Liver (tissue), 9 donors: ENCODE data around the gene INPP5A. TPM values are rescaled to one million over a fixed set of nuclear protein-coding genes. Genes with fewer than 3 reads are reported as not detected.

ENCODE experiments used
- DNase-seq: peaks from one replicate; pipeline ENCODE4 v3.0.0-alpha.2; 2017; ENCODE audit warnings: low spot score
- H3K27ac ChIP-seq, 2 donors: one replicate each; pipeline ENCODE4 v1.7.0; 2013; ENCODE audit warnings: inconsistent platforms in 2 of 2, low read length in 2 of 2, control low read depth in 1 of 2, low read depth in 1 of 2, mild to moderate bottlenecking in 1 of 2
- H3K27me3 ChIP-seq, 4 donors: one replicate each; pipeline versions ENCODE4 v1.6.1 to v1.7.0; 2013; ENCODE audit warnings: low read length in 3 of 4, inconsistent platforms in 1 of 4, mild to moderate bottlenecking in 1 of 4, moderate library complexity in 1 of 4; ENCODE audit not compliant: control insufficient read depth in 4 of 4, insufficient read depth in 4 of 4
- H3K36me3 ChIP-seq, 4 donors: one replicate each; pipeline versions ENCODE4 v1.6.1 to v1.7.0; 2013; ENCODE audit warnings: low read length in 3 of 4, mild to moderate bottlenecking in 3 of 4, low read depth in 1 of 4, moderate library complexity in 1 of 4; ENCODE audit not compliant: control insufficient read depth in 4 of 4, insufficient read depth in 3 of 4
- H3K4me1 ChIP-seq, 4 donors: one replicate each; pipeline versions ENCODE4 v1.6.1 to v1.7.0; 2013; ENCODE audit warnings: low read length in 3 of 4, mild to moderate bottlenecking in 3 of 4, moderate library complexity in 1 of 4; ENCODE audit not compliant: control insufficient read depth in 4 of 4, insufficient read depth in 4 of 4
- H3K4me3 ChIP-seq, 3 donors: one replicate each; pipeline versions ENCODE4 v1.6.1 to v1.7.0; 2013; ENCODE audit warnings: low read length in 3 of 3, control low read depth in 1 of 3, low read depth in 1 of 3, mild to moderate bottlenecking in 1 of 3
- H3K9ac ChIP-seq, 2 donors: one replicate each; pipeline ENCODE4 v1.7.0; 2013; ENCODE audit warnings: low read length in 2 of 2, mild to moderate bottlenecking in 2 of 2, moderate library complexity in 2 of 2, control low read depth in 1 of 2, low read depth in 1 of 2
- H3K9me3 ChIP-seq, 4 donors: one replicate each; pipeline versions ENCODE4 v1.6.1 to v1.7.0; 2013; ENCODE audit warnings: low read length in 3 of 4; ENCODE audit not compliant: control insufficient read depth in 4 of 4
- CTCF ChIP-seq: fragments of 150-350 bp; IDR thresholded peaks from 2 replicates; pipeline ENCODE4 v1.5.1; 2017; ENCODE audit warnings: improper control_type of control experiment, low read depth, low read length; ENCODE audit not compliant: missing input control
- EGR1 ChIP-seq, 2 donors: IDR thresholded peaks; 2 replicates each; pipeline ENCODE4 v1.6.1; 2016 to 2018; ENCODE audit warnings: antibody characterized with exemption in 2 of 2, low read depth in 2 of 2
- FOXA1 ChIP-seq: IDR thresholded peaks from 2 replicates; pipeline ENCODE4 v1.6.1; 2016; ENCODE audit warnings: antibody characterized with exemption
- FOXA2 ChIP-seq: IDR thresholded peaks from 2 replicates; pipeline ENCODE4 v1.6.1; 2016; ENCODE audit warnings: antibody characterized with exemption
- GABPA ChIP-seq, 2 donors: IDR thresholded peaks in 1 of 2; conservative IDR thresholded peaks in 1 of 2; 2 replicates each; pipeline ENCODE4 v1.6.1; 2016; ENCODE audit warnings: antibody characterized with exemption in 2 of 2, mild to moderate bottlenecking in 1 of 2, moderate library complexity in 1 of 2
- HNF4A ChIP-seq, 2 donors: conservative IDR thresholded peaks; 2 replicates each; pipeline ENCODE4 v1.6.1; 2016; ENCODE audit warnings: antibody characterized with exemption in 2 of 2, mild to moderate bottlenecking in 2 of 2
- HNF4G ChIP-seq: IDR thresholded peaks from 2 replicates; pipeline ENCODE4 v1.6.1; 2016; ENCODE audit warnings: antibody characterized with exemption
- JUND ChIP-seq, 2 donors: IDR thresholded peaks; 2 replicates each; pipeline ENCODE4 v1.6.1; 2016; ENCODE audit warnings: antibody characterized with exemption in 2 of 2
- NR2F2 ChIP-seq: IDR thresholded peaks from 2 replicates; pipeline ENCODE4 v1.6.1; 2016; ENCODE audit warnings: antibody characterized with exemption
- RAD21 ChIP-seq, 2 donors: IDR thresholded peaks; 2 replicates each; pipeline ENCODE4 v1.6.1; 2016; ENCODE audit warnings: antibody characterized with exemption in 2 of 2, mild to moderate bottlenecking in 2 of 2
- RXRA ChIP-seq, 2 donors: IDR thresholded peaks; 2 replicates each; pipeline ENCODE4 v1.6.1; 2017 to 2018; ENCODE audit warnings: antibody characterized with exemption in 2 of 2, mild to moderate bottlenecking in 1 of 2
- SP1 ChIP-seq: IDR thresholded peaks from 2 replicates; pipeline ENCODE4 v1.6.1; 2018; ENCODE audit warnings: antibody characterized with exemption, mild to moderate bottlenecking
- TAF1 ChIP-seq: conservative IDR thresholded peaks from 2 replicates; pipeline ENCODE4 v1.6.1; 2016; ENCODE audit warnings: antibody characterized with exemption, mild to moderate bottlenecking
- YY1 ChIP-seq: IDR thresholded peaks from 2 replicates; pipeline ENCODE4 v1.6.1; 2016; ENCODE audit warnings: antibody characterized with exemption, mild to moderate bottlenecking
- WGBS: extraction: QIAGEN DNeasy Blood & Tissue Kit; methylation state at CpG from one replicate; pipeline ENCODE4 v1.1.7; 2013; 5-methylcytosine and 5-hydroxymethylcytosine counted together
- polyA plus RNA-seq, 2 donors: library from polyadenylated mRNA; stranded (reverse) in 1 of 2; unstranded in 1 of 2; fragments of 200-250 nt in 1 of 2; fragments of >200 nt in 1 of 2; fragmentation: Nextera tagmentation in 1 of 2; extraction: Ambion mirVana in 1 of 2; gene quantifications; one replicate each; pipeline versions ENCODE4 v1.2.1 to v1.2.3, GENCODE V29; 2013 to 2015
- total RNA-seq, 2 donors: library from RNA; depleted of rRNA; stranded (reverse); fragments of >200 nt; gene quantifications; one replicate each; pipeline ENCODE4 v1.2.3, GENCODE V29; 2014
- TF ChIP-seq, protein P1 (sequence below): IDR thresholded peaks from 2 replicates; pipeline ENCODE4 v1.6.1; 2016; ENCODE audit warnings: antibody characterized with exemption, mild to moderate bottlenecking
- TF ChIP-seq, protein P2 (sequence below): IDR thresholded peaks from 2 replicates; pipeline ENCODE4 v1.6.1; 2016; ENCODE audit warnings: antibody characterized with exemption
- TF ChIP-seq, protein P3 (sequence below): IDR thresholded peaks from 2 replicates; pipeline ENCODE4 v1.6.1; 2016; ENCODE audit warnings: antibody characterized with exemption
- TF ChIP-seq, protein P4 (sequence below): IDR thresholded peaks from 2 replicates; pipeline ENCODE4 v1.6.1; 2016; ENCODE audit warnings: antibody characterized with exemption
- donor health status: healthy.
- donor health status: healthy.
- donor health status: healthy.
- donor health status: healthy.
- donor health status: healthy.

The INPP5A gene
- total and polyA plus RNA-seq, 4 donors, result 4.3 to 26.5 (median 10.9) TPM

GRCh38 chr10:132809232-132810140 lies 271.9 kb downstream of the INPP5A start:
- H3K27me3 ChIP-seq, result peaks cover 0 to 4% (median 0%) of the 10 kb centered on the region in 4 donors
- H3K4me1 ChIP-seq, result no peaks in the 10 kb centered on the region
- 81% methylated on average over 38 of the region's 38 CpGs for WGBS
- no peak overlapping the region for H3K9ac ChIP-seq
- H3K9me3 ChIP-seq, result no peaks in the 10 kb centered on the region
- TF ChIP-seq YY1 (no peak), HNF4G (no peak), HNF4A (conservative IDR thresholded peaks at IDR 0.05) (no peak), TAF1 (no peak), EGR1 (IDR thresholded peaks at IDR 0.05; ENCODE audit: low read depth in 2 of 2) (no peak), JUND (IDR thresholded peaks at IDR 0.05) (no peak), GABPA (IDR thresholded peaks at IDR 0.05 in 1 of 2, conservative IDR thresholded peaks at IDR 0.05 in 1 of 2) (no peak), FOXA1 (no peak), SP1 (no peak), RXRA (IDR thresholded peaks at IDR 0.05) (no peak), CTCF (no peak), RAD21 (IDR thresholded peaks at IDR 0.05) (no peak), FOXA2 (no peak), NR2F2 (no peak)
- TF ChIP-seq, protein P1, sequence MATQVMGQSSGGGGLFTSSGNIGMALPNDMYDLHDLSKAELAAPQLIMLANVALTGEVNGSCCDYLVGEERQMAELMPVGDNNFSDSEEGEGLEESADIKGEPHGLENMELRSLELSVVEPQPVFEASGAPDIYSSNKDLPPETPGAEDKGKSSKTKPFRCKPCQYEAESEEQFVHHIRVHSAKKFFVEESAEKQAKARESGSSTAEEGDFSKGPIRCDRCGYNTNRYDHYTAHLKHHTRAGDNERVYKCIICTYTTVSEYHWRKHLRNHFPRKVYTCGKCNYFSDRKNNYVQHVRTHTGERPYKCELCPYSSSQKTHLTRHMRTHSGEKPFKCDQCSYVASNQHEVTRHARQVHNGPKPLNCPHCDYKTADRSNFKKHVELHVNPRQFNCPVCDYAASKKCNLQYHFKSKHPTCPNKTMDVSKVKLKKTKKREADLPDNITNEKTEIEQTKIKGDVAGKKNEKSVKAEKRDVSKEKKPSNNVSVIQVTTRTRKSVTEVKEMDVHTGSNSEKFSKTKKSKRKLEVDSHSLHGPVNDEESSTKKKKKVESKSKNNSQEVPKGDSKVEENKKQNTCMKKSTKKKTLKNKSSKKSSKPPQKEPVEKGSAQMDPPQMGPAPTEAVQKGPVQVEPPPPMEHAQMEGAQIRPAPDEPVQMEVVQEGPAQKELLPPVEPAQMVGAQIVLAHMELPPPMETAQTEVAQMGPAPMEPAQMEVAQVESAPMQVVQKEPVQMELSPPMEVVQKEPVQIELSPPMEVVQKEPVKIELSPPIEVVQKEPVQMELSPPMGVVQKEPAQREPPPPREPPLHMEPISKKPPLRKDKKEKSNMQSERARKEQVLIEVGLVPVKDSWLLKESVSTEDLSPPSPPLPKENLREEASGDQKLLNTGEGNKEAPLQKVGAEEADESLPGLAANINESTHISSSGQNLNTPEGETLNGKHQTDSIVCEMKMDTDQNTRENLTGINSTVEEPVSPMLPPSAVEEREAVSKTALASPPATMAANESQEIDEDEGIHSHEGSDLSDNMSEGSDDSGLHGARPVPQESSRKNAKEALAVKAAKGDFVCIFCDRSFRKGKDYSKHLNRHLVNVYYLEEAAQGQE, result no peak
- TF ChIP-seq, protein P2, sequence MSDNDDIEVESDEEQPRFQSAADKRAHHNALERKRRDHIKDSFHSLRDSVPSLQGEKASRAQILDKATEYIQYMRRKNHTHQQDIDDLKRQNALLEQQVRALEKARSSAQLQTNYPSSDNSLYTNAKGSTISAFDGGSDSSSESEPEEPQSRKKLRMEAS, result no peak
- TF ChIP-seq, protein P3, sequence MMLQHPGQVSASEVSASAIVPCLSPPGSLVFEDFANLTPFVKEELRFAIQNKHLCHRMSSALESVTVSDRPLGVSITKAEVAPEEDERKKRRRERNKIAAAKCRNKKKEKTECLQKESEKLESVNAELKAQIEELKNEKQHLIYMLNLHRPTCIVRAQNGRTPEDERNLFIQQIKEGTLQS, result no peak
- TF ChIP-seq, protein P4, sequence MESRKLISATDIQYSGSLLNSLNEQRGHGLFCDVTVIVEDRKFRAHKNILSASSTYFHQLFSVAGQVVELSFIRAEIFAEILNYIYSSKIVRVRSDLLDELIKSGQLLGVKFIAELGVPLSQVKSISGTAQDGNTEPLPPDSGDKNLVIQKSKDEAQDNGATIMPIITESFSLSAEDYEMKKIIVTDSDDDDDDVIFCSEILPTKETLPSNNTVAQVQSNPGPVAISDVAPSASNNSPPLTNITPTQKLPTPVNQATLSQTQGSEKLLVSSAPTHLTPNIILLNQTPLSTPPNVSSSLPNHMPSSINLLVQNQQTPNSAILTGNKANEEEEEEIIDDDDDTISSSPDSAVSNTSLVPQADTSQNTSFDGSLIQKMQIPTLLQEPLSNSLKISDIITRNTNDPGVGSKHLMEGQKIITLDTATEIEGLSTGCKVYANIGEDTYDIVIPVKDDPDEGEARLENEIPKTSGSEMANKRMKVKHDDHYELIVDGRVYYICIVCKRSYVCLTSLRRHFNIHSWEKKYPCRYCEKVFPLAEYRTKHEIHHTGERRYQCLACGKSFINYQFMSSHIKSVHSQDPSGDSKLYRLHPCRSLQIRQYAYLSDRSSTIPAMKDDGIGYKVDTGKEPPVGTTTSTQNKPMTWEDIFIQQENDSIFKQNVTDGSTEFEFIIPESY, result no peak
- DNase-seq, result no peak
- no peaks in the 10 kb centered on the region for H3K36me3 ChIP-seq
- H3K27ac ChIP-seq, result no peak overlapping the region
- no peak overlapping the region for H3K4me3 ChIP-seq
